Fibroblast of lung (primary cell): ENCODE results near the gene HPSE2.

Experiments used
- EZH2 ChIP-seq: IDR thresholded peaks from 2 replicates; pipeline ENCODE4 v1.5.1; 2012; ENCODE audit warnings: low read length, control low read depth, mild to moderate bottlenecking; ENCODE audit errors: missing control alignments
- TF ChIP-seq, protein P1 (sequence below), 2 donors: IDR thresholded peaks in 1 of 2; conservative IDR thresholded peaks in 1 of 2; 1 replicate in 1 of 2; 2 replicates in 1 of 2; pipeline ENCODE4 v1.5.1; 2011 to 2012; ENCODE audit warnings: low read length in 2 of 2, control low read depth in 1 of 2, inconsistent platforms in 1 of 2, low read depth in 1 of 2, mild to moderate bottlenecking in 1 of 2

DNA sequence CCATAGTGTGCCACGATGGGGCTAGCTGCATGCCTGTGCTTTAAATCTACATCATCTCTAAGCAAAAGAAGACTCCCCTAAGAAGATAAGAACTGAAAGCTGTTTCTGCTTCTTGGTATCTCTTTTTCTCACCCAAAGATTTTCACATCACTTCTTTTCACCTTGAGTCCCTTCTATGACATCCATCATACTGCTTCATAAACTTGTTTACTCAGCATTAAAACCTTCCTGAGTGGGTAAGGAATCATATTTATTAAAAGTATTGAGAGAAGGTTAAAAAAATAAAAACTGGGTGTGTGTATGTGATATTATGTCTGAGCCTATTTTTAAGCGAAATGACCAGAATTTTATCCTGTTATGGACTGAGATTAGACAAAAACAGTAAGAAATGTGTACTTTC lies 150.3 kb downstream of the HPSE2 start:
- TF ChIP-seq, protein P1, sequence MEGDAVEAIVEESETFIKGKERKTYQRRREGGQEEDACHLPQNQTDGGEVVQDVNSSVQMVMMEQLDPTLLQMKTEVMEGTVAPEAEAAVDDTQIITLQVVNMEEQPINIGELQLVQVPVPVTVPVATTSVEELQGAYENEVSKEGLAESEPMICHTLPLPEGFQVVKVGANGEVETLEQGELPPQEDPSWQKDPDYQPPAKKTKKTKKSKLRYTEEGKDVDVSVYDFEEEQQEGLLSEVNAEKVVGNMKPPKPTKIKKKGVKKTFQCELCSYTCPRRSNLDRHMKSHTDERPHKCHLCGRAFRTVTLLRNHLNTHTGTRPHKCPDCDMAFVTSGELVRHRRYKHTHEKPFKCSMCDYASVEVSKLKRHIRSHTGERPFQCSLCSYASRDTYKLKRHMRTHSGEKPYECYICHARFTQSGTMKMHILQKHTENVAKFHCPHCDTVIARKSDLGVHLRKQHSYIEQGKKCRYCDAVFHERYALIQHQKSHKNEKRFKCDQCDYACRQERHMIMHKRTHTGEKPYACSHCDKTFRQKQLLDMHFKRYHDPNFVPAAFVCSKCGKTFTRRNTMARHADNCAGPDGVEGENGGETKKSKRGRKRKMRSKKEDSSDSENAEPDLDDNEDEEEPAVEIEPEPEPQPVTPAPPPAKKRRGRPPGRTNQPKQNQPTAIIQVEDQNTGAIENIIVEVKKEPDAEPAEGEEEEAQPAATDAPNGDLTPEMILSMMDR (conservative IDR thresholded peaks at IDR 0.05 in 1 of 2, IDR thresholded peaks at IDR 0.05 in 1 of 2; ENCODE audit: low read depth in 1 of 2, low read length in 2 of 2): no peak
- no peak for TF ChIP-seq EZH2
